Heart right ventricle (tissue), 16 donors: ENCODE data around the gene PCNT. TPM values are rescaled to one million over a fixed set of nuclear protein-coding genes. Genes with fewer than 3 reads are reported as not detected.

Experiments
- ATAC-seq, 8 donors: fragments of 200-7000 bp; cut with Tn5 transposase; one replicate each; pipeline ENCODE4 v1.9.1; 2020; ENCODE audit warnings: mild to moderate bottlenecking in 8 of 8, moderate library complexity in 8 of 8, moderate number of reproducible peaks in 1 of 8
- DNase-seq, 2 donors: peaks; one replicate each; pipeline ENCODE4 v3.0.0-alpha.2; 2020
- H3K27ac ChIP-seq, 10 donors: fragments of 200-600 bp; sonication (generic) in 2 of 10; one replicate each; pipeline versions ENCODE4 v1.5.0 to v1.8.0; 2020 to 2022; ENCODE audit warnings: mild to moderate bottlenecking in 3 of 10
- H3K27me3 ChIP-seq, 7 donors: fragments of 200-600 bp; one replicate each; pipeline ENCODE4 v1.8.0; 2021 to 2022; ENCODE audit warnings: mild to moderate bottlenecking in 2 of 7
- H3K36me3 ChIP-seq, 9 donors: fragments of 200-600 bp; sonication (generic) in 1 of 9; one replicate each; pipeline versions ENCODE4 v1.5.0 to v1.8.0; 2020 to 2022; ENCODE audit warnings: mild to moderate bottlenecking in 2 of 9
- H3K4me1 ChIP-seq, 9 donors: fragments of 200-600 bp; sonication (generic) in 1 of 9; one replicate each; pipeline versions ENCODE4 v1.5.0 to v1.8.0; 2020 to 2022; ENCODE audit warnings: mild to moderate bottlenecking in 4 of 9
- H3K4me3 ChIP-seq, 10 donors: fragments of 200-600 bp; sonication (generic) in 2 of 10; one replicate each; pipeline versions ENCODE4 v1.5.0 to v1.8.0; 2020 to 2022; ENCODE audit warnings: mild to moderate bottlenecking in 7 of 10, moderate library complexity in 2 of 10
- H3K9me3 ChIP-seq, 11 donors: fragments of 200-600 bp in 10 of 11; sonication (generic) in 2 of 11; one replicate each; pipeline versions ENCODE4 v1.5.0 to v1.8.0; 2013 to 2022; ENCODE audit warnings: mild to moderate bottlenecking in 2 of 11, control low read depth in 1 of 11, moderate library complexity in 1 of 11
- CTCF ChIP-seq, 9 donors: fragments of 200-600 bp; sonication (generic) in 2 of 9; IDR thresholded peaks; one replicate each; pipeline versions ENCODE4 v1.5.0 to v1.8.0; 2021 to 2022; ENCODE audit warnings: antibody characterized with exemption in 9 of 9, mild to moderate bottlenecking in 5 of 9, moderate library complexity in 1 of 9
- WGBS, 2 donors: extraction: QIAGEN DNeasy Blood & Tissue Kit; methylation state at CpG; one replicate each; pipeline ENCODE4 v1.1.7; 2013; ENCODE audit warnings: inconsistent platforms in 1 of 2; 5-methylcytosine and 5-hydroxymethylcytosine counted together
- intact Hi-C, 10 donors: fragments of 100-400 bp; cut with DNase I; formaldehyde crosslinking; loops; one replicate each; pipeline versions ENCODE4 v1.11.1 to v1.14.2; 2022
- long read RNA-seq, 3 donors: library from polyadenylated mRNA; unstranded; transcript quantifications; one replicate each; pipeline ENCODE4 v2.0.0, GENCODE V29; 2020 to 2021
- polyA plus RNA-seq, 2 donors: library from polyadenylated mRNA; stranded (reverse); fragments of 200-250 nt; gene quantifications; one replicate each; pipeline ENCODE4 v1.2.3, GENCODE V29; 2013
- total RNA-seq, 10 donors: library from RNA; stranded (reverse); fragmentation: NEBNext Ultra II Directional in 3 of 10; extraction: Animal tissue kit (Norgen Biotek cat#: 25700) in 3 of 10; gene quantifications; one replicate each; pipeline versions ENCODE4 v1.2.1 to v1.2.4, GENCODE V29; 2021 to 2023
- donor health status: Arrhythmogenic right ventricular cardiomyopathy.
- donor health status: ischemic (EF 13 %, LVEDD 7.1; RV severe dilation, severe dysfunction).
- donor health status: healthy with polysubstance abuse.
- donor health status: DM: no; HTN: yes; CAD: no.
- donor health status: DM: no; HTN: no; CAD: no.
- donor health status: ischemic (EF 25% LVEDD 6.9; RV normal size, moderate dysfunction).
- donor health status: ischemic (EF 25% LVEDD 5.7; RV mildly dilated, moderate dysfunction).
- donor health status: healthy.
- donor health status: DM: yes; HTN: yes; CAD: no.
- donor health status: Ischemic cardiomyopathy.
- donor health status: ischemic (EF 35%, LVEDD 5.7; RV mildly dilated, moderate dysfunction).
- donor health status: nonischemic (EF 11% LVEDD 7.7; RV severe dilation, severe dysfunction).
- donor health status: DM: yes; HTN: yes; CAD: no.
- donor health status: PGD.
- donor health status: ischemic (EF 29% LVEDD 5.4; RV normal size, mild dysfunction).
- donor health status: nonischemic (EF 23%, LVEDD 6.1; RV moderate dilation, normal function).

PCNT gene, protein sequence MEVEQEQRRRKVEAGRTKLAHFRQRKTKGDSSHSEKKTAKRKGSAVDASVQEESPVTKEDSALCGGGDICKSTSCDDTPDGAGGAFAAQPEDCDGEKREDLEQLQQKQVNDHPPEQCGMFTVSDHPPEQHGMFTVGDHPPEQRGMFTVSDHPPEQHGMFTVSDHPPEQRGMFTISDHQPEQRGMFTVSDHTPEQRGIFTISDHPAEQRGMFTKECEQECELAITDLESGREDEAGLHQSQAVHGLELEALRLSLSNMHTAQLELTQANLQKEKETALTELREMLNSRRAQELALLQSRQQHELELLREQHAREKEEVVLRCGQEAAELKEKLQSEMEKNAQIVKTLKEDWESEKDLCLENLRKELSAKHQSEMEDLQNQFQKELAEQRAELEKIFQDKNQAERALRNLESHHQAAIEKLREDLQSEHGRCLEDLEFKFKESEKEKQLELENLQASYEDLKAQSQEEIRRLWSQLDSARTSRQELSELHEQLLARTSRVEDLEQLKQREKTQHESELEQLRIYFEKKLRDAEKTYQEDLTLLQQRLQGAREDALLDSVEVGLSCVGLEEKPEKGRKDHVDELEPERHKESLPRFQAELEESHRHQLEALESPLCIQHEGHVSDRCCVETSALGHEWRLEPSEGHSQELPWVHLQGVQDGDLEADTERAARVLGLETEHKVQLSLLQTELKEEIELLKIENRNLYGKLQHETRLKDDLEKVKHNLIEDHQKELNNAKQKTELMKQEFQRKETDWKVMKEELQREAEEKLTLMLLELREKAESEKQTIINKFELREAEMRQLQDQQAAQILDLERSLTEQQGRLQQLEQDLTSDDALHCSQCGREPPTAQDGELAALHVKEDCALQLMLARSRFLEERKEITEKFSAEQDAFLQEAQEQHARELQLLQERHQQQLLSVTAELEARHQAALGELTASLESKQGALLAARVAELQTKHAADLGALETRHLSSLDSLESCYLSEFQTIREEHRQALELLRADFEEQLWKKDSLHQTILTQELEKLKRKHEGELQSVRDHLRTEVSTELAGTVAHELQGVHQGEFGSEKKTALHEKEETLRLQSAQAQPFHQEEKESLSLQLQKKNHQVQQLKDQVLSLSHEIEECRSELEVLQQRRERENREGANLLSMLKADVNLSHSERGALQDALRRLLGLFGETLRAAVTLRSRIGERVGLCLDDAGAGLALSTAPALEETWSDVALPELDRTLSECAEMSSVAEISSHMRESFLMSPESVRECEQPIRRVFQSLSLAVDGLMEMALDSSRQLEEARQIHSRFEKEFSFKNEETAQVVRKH (N-terminal part only)
- 10 to 100 TPM; 17.5 to 58.6 (median 29.7) TPM for total RNA-seq
- 10 to 100 TPM; 23.0 to 25.4 TPM for polyA plus RNA-seq
- long read RNA-seq, donor 1, partial matches to known transcripts: 51 of 68 reads
- long read RNA-seq, donor 1, other reads (novel, unspliced or antisense): 17 of 68 reads
- long read RNA-seq, donor 2, partial matches to known transcripts: 28 of 42 reads
- long read RNA-seq, donor 2, other reads (novel, unspliced or antisense): 14 of 42 reads
- long read RNA-seq, donor 3, partial matches to known transcripts: 70 of 88 reads
- long read RNA-seq, donor 3, other reads (novel, unspliced or antisense): 18 of 88 reads

- 0% methylated on average over 69 to 76 of the region's 76 CpGs for WGBS, 2 donors
- Histone ChIP-seq H3K27ac (peak within 1 kb of the TSS; percentile 92 to 99 (median 97)), H3K4me1 (peaks cover 6 to 46% (median 28%) of the 10 kb centered on the region in 9 donors), H3K9me3 (no peaks in the 10 kb centered on the region), H3K27me3 (no peaks in the 10 kb centered on the region), H3K4me3 (peak within 1 kb of the TSS; percentile 81 to 100 (median 92)), H3K36me3 (peaks cover 0 to 25% (median 5%) of the 10 kb centered on the region in 9 donors)
- no peak for TF ChIP-seq CTCF (IDR thresholded peaks at IDR 0.05)
- DNase-seq (peak; percentile 97 to 98), ATAC-seq (peak; percentile 94 to 98 (median 96))
- intact Hi-C loops: loop anchor here in 5 of 10 donors (1.0 to 10.0 kb wide), 5 partner anchors 37 to 139 kb away; partner anchors contain the start of genes YBEY (in 4 of the 5), MCM3AP (in 1 of the 5) and SPATC1L (in 1 of the 5)
Observed at GRCh38 chr21:46323710-46324389, at the start of gene PCNT, which contains the start of gene C21orf58. PCNT (plus strand) TSS chr21:46324156; CDS start chr21:46324229, 73 bp downstream. C21orf58 (minus strand) TSS chr21:46323870; CDS start chr21:46322738, 1,132 bp downstream.

GRCh38 chr21:46274797-46275390 lies 49.1 kb upstream of the PCNT start:
- Histone ChIP-seq H3K9me3 (no peaks in the 10 kb centered on the region), H3K4me3 (no peak overlapping the region), H3K27me3 (no peaks in the 10 kb centered on the region), H3K27ac (no peak overlapping the region), H3K4me1 (no peaks in the 10 kb centered on the region), H3K36me3 (peaks cover 10 to 100% (median 93%) of the 10 kb centered on the region in 9 donors)
- no peak for TF ChIP-seq CTCF (IDR thresholded peaks at IDR 0.05)
- intact Hi-C loops: loop anchor here in 1 of 10 donors (10.0 kb wide), 1 partner anchor 80 kb away; no protein-coding TSS in a partner anchor
- DNase-seq (no peak), ATAC-seq (no peak)
- 95 to 96% methylated on average over 11 of the region's 11 CpGs for WGBS, 2 donors

DNA sequence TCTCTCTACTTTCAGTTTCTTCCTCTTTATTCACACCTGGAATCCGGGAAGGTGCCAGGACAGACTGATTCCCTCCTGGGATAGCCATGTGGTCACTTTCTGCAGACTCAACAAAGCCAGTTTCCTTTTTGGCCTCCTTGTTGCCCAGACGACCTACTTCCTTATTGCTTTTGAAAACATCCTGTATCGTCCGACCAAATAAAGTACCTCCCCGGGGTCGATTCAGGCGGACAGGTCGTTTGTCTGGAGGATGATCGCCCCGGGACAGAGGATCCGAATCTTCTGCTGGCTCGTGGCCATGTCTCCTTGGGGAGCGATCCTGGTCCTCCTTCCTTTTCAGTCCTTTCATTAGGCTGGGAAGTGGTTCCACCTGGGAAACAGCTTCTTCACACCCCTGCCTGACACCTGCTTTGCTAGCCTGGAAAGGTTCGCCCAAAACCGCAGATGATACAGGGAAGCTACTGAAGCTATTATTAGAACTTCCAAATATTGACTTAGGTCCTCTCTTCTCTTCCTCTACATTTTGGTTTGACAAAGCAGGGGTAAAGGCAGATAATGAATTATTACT lies 39.8 kb upstream of the PCNT start:
- no peaks in the 10 kb centered on the region for H3K27me3 ChIP-seq
- whole genome bisulfite sequencing, 2 donors: 62 to 67% methylated on average over 15 of the region's 15 CpGs
- H3K36me3 ChIP-seq: peaks cover 0 to 73% (median 21%) of the 10 kb centered on the region in 9 donors
- peak overlapping the region in 4 of 10 donors; percentile 13 to 94 (median 59) for H3K27ac ChIP-seq
- H3K4me1 ChIP-seq: peaks cover 22 to 73% (median 53%) of the 10 kb centered on the region in 9 donors
- no peak for TF ChIP-seq CTCF (IDR thresholded peaks at IDR 0.05)
- intact Hi-C loops: loop anchor here in 2 of 10 donors (5.0 to 10.0 kb wide), 3 partner anchors 38 to 99 kb away; partner anchors contain the start of genes C21orf58 (in 1 of the 2), LSS (in 1 of the 2), PCNT (in 1 of the 2) and SPATC1L (in 1 of the 2)
- ATAC-seq (no peak), DNase-seq (no peak)
- H3K9me3 ChIP-seq: no peaks in the 10 kb centered on the region
- peak overlapping the region in 4 of 10 donors; percentile 14 to 80 (median 51) for H3K4me3 ChIP-seq
